K562 (cell line): ENCODE results near the gene CARS2. TPM values are rescaled to one million over a fixed set of nuclear protein-coding genes. Genes with fewer than 3 reads are reported as not detected.
A peak's percentile ranks its signal among the peaks of the same experiment; 100 is the strongest.

Source experiments
- C11orf30 ChIP-seq: fragments of 450-650 bp; IDR thresholded peaks from 2 replicates; pipeline ENCODE4 v1.6.1; 2016; ENCODE audit warnings: low read depth, mild to moderate bottlenecking
- CSDE1 ChIP-seq, 2 experiments: fragments of 450-650 bp; IDR thresholded peaks; 2 replicates each; pipeline ENCODE4 v1.6.1; 2016; ENCODE audit warnings: mild to moderate bottlenecking in 1 of 2
- CTCFL ChIP-seq: IDR thresholded peaks from 2 replicates; pipeline ENCODE4 v1.6.1; 2011; ENCODE audit warnings: borderline replicate concordance, low read depth, mild to moderate bottlenecking, moderate library complexity, low read length; ENCODE audit not compliant: insufficient read depth, poor library complexity, severe bottlenecking
- EGR1 ChIP-seq: fragments of 450-650 bp; conservative IDR thresholded peaks from 2 replicates; pipeline ENCODE4 v1.6.1; 2017; ENCODE audit warnings: mild to moderate bottlenecking
- FOXA1 ChIP-seq: fragments of 450-650 bp; IDR thresholded peaks from 2 replicates; pipeline ENCODE4 v1.6.1; 2016; ENCODE audit warnings: mild to moderate bottlenecking, borderline replicate concordance
- JUN ChIP-seq, 2 experiments: sonication (generic) in 1 of 2; formaldehyde crosslinking in 1 of 2; IDR thresholded peaks; 2 replicates each; pipeline versions ENCODE4 v1.6.1 to v1.8.0; 2012 to 2022; ENCODE audit warnings: borderline replicate concordance in 2 of 2, mild to moderate bottlenecking in 2 of 2, improper control_type of control experiment in 1 of 2, low read depth in 1 of 2, low read length in 1 of 2, missing genetic modification reagents in 1 of 2
- MAX ChIP-seq: sonication (generic); formaldehyde crosslinking; IDR thresholded peaks from 2 replicates; pipeline ENCODE4 v1.9.0; 2022; ENCODE audit warnings: mild to moderate bottlenecking, missing genetic modification reagents
- NFYB ChIP-seq: IDR thresholded peaks from 2 replicates; pipeline ENCODE4 v1.6.1; 2011; ENCODE audit warnings: mild to moderate bottlenecking, moderate library complexity; ENCODE audit not compliant: insufficient read length; ENCODE audit errors: extremely low read depth
- POLR2B ChIP-seq: fragments of 450-650 bp; IDR thresholded peaks from 2 replicates; pipeline ENCODE4 v1.6.1; 2018; ENCODE audit warnings: low read depth; ENCODE audit not compliant: partially characterized antibody
- POLR2G ChIP-seq: fragments of 200-400 bp; formaldehyde crosslinking; IDR thresholded peaks from 2 replicates; pipeline ENCODE4 v1.6.1; 2017; ENCODE audit warnings: low read depth, mild to moderate bottlenecking, antibody characterized with exemption, low read length, moderate library complexity
- PRMT5 ChIP-seq: sonication (generic); formaldehyde crosslinking; IDR thresholded peaks from 2 replicates; pipeline ENCODE4 v1.5.0; 2020; ENCODE audit warnings: missing genetic modification reagents
- RB1 ChIP-seq: fragments of 450-650 bp; IDR thresholded peaks from 2 replicates; pipeline ENCODE4 v1.6.1; 2017; ENCODE audit warnings: low read depth, mild to moderate bottlenecking
- SP1 ChIP-seq: sonication (generic); formaldehyde crosslinking; IDR thresholded peaks from 2 replicates; pipeline ENCODE4 v1.8.1; 2022; ENCODE audit warnings: mild to moderate bottlenecking, missing genetic modification reagents
- TSHZ1 ChIP-seq: fragments of 250-450 bp; sonication (Bioruptor Pico); IDR thresholded peaks from 2 replicates; pipeline ENCODE4 v1.4.0; 2020; ENCODE audit warnings: mild to moderate bottlenecking, moderate library complexity
- YY1 ChIP-seq, 3 experiments: IDR thresholded peaks; 2 replicates each; pipeline ENCODE4 v1.6.1; 2011; ENCODE audit warnings: low read length in 2 of 3, mild to moderate bottlenecking in 2 of 3, moderate library complexity in 2 of 3, borderline replicate concordance in 1 of 3, control low read depth in 1 of 3, low read depth in 1 of 3; ENCODE audit not compliant: insufficient read depth in 3 of 3, insufficient replicate concordance in 2 of 3, control insufficient read depth in 1 of 3, insufficient read length in 1 of 3; ENCODE audit errors: extremely low read depth in 1 of 3
- ZNF133 ChIP-seq: fragments of 250-450 bp; sonication (Bioruptor Pico); IDR thresholded peaks from 2 replicates; pipeline ENCODE4 v1.4.0; 2020; ENCODE audit warnings: mild to moderate bottlenecking
- ZNF184 ChIP-seq: sonication (generic); formaldehyde crosslinking; IDR thresholded peaks from 2 replicates; pipeline ENCODE4 v1.5.0; 2020; ENCODE audit warnings: missing genetic modification reagents
- ZNF696 ChIP-seq: fragments of 250-450 bp; sonication (Bioruptor Pico); conservative IDR thresholded peaks from 2 replicates; pipeline ENCODE4 v1.4.0; 2020; ENCODE audit warnings: mild to moderate bottlenecking, moderate library complexity
- ZNF75A ChIP-seq: fragments of 450-650 bp; formaldehyde crosslinking; IDR thresholded peaks from 2 replicates; pipeline ENCODE4 v1.4.0; 2020; ENCODE audit warnings: mild to moderate bottlenecking
- polyA plus RNA-seq, 8 experiments: library from polyadenylated mRNA; depleted of rRNA in 4 of 8; stranded (reverse) in 5 of 8; unstranded in 3 of 8; fragments of >200 nt; fragmentation: Nextera tagmentation in 2 of 8; fragmentation: Illumina TruSeq in 1 of 8; extraction: Ambion mirVana in 2 of 8; extraction: Trizol in 1 of 8; gene quantifications; 2 replicates each; pipeline versions ENCODE4 v1.2.1 to v1.2.3, GENCODE V29; 2011 to 2014; ENCODE audit warnings: inconsistent platforms in 1 of 8, missing spikeins in 1 of 8
- total RNA-seq, 7 experiments: library from RNA; depleted of rRNA in 6 of 7; stranded (reverse); fragments of >200 nt in 6 of 7; fragmentation: Illumina TruSeq in 2 of 7; extraction: Trizol in 2 of 7; gene quantifications; 2 replicates each; pipeline versions ENCODE4 v1.2.1 to v1.2.3, GENCODE V29; 2011 to 2021; ENCODE audit warnings: low replicate concordance in 1 of 7

Gene CARS2
- total and polyA plus RNA-seq, 9 of the 15 experiments (the other 6 are each of a cell fraction or from before 2014, with no cell fraction given) = 1.7 to 37.4 (median 30.5) TPM

GRCh38 chr13:110615322-110616102 lies 90.4 kb downstream of the CARS2 start, which contains the start of gene NAXD (continued):
- TF ChIP-seq CTCFL = no peak
- TF ChIP-seq POLR2G = peak; percentile 91
- TF ChIP-seq YY1 (IDR thresholded peaks at IDR 0.05; ENCODE audit: borderline replicate concordance in 1 of 3, control insufficient read depth in 1 of 3, extremely low read depth in 1 of 3, insufficient read depth in 3 of 3, insufficient read length in 1 of 3, insufficient replicate concordance in 2 of 3, low read depth in 1 of 3, low read length in 2 of 3) = peak in 2 of 3 experiments; percentile 75 to 87
- 0 out of 2 replicates have a peak, but pooled peaks have one; percentile 31 for TF ChIP-seq SP1 (CRISPR knock-in tag)
- peak; percentile 78 for TF ChIP-seq NFYB
- peak; percentile 41; the same call in 1 of the 2 replicates for TF ChIP-seq MAX (CRISPR knock-in tag)
- TF ChIP-seq FOXA1 = no peak
- no peak for TF ChIP-seq TSHZ1 (CRISPR knock-in tag)
- no peak for TF ChIP-seq ZNF696 (CRISPR knock-in tag)
- peak; percentile 45; the same call in 1 of the 2 replicates for TF ChIP-seq RB1
- TF ChIP-seq POLR2B = peak; percentile 49
- no peak for TF ChIP-seq ZNF75A (CRISPR knock-in tag)
- TF ChIP-seq JUN (IDR thresholded peaks at IDR 0.05; ENCODE audit: borderline replicate concordance, low read depth, low read length) = no peak
- no peak for TF ChIP-seq JUN (CRISPR knock-in tag; IDR thresholded peaks at IDR 0.05; ENCODE audit: borderline replicate concordance)
- no peak for TF ChIP-seq CSDE1 (IDR thresholded peaks at IDR 0.05)
- TF ChIP-seq EGR1 = peak; percentile 58
- TF ChIP-seq C11orf30 = peak; percentile 61
- no peak for TF ChIP-seq ZNF184 (CRISPR knock-in tag)
- TF ChIP-seq PRMT5 = no peak
- no peak for TF ChIP-seq ZNF133
